ENCODE measurements around the gene ALG12. TPM values are rescaled to one million over a fixed set of nuclear protein-coding genes. Genes with fewer than 3 reads are reported as not detected.

Gene ALG12
- total RNA-seq, 1 experiment from 2014 or later = 29.2 TPM

GRCh38 chr22:49865156-49865555 is 53.1 kb downstream of the ALG12 start (continued):
- TF ChIP-seq NR2C2 (CRISPR knock-in tag; IDR thresholded peaks at IDR 0.05) = no peak
- no peak for TF ChIP-seq GRHL2 (CRISPR knock-in tag; IDR thresholded peaks at IDR 0.05; ENCODE audit: insufficient replicate concordance, severe bottlenecking)

GRCh38 chr22:49863931-49864330 is 54.3 kb downstream of the ALG12 start:
- DNase-seq (ENCODE audit: low spot score) (no peak), ATAC-seq (no peak)
- H3K27ac Mint-ChIP-seq = 0 out of 2 replicates have a peak overlapping the region, but pooled peaks have one; percentile 11
- ChIA-PET POLR2A (no interaction called here), CTCF (no interaction called here)
- H3K27me3 Mint-ChIP-seq (ENCODE audit: low read depth) = no peaks in the 10 kb centered on the region
- H3K36me3 Mint-ChIP-seq = peaks cover 32% of the 10 kb centered on the region
- TF ChIP-seq TEAD1 (CRISPR knock-in tag; IDR thresholded peaks at IDR 0.05) = no peak
- no peak for TF ChIP-seq ZNF263 (CRISPR knock-in tag; IDR thresholded peaks at IDR 0.05; ENCODE audit: low read depth)
- no peak for TF ChIP-seq FOXJ3 (CRISPR knock-in tag; IDR thresholded peaks at IDR 0.05; ENCODE audit: borderline replicate concordance)
- no peak for TF ChIP-seq ZNF671 (CRISPR knock-in tag; IDR thresholded peaks at IDR 0.05)
- peaks cover 18% of the 10 kb centered on the region for H3K9me3 Mint-ChIP-seq
- H3K4me3 Mint-ChIP-seq = no peak overlapping the region
- peaks cover 23% of the 10 kb centered on the region for H3K4me1 Mint-ChIP-seq

- Mint-ChIP-seq H3K9me3 (peaks cover 18% of the 10 kb centered on the region), H3K36me3 (peaks cover 21% of the 10 kb centered on the region), H3K4me3 (no peak overlapping the region), H3K27me3 (ENCODE audit: low read depth) (no peaks in the 10 kb centered on the region), H3K4me1 (peaks cover 23% of the 10 kb centered on the region), H3K27ac (no peak overlapping the region)
- no peak for ATAC-seq
- DNase-seq (ENCODE audit: low spot score) = no peak
- TF ChIP-seq CREB1 (CRISPR knock-in tag; IDR thresholded peaks at IDR 0.05) = no peak
- TF ChIP-seq ZNF263 (CRISPR knock-in tag; IDR thresholded peaks at IDR 0.05; ENCODE audit: low read depth) = no peak
- TF ChIP-seq USF2 (CRISPR knock-in tag; IDR thresholded peaks at IDR 0.05) = no peak
- no peak for TF ChIP-seq ETV6 (CRISPR knock-in tag; IDR thresholded peaks at IDR 0.05)
- no peak for TF ChIP-seq AR (CRISPR knock-in tag; IDR thresholded peaks at IDR 0.05)
- no peak for TF ChIP-seq IRF1 (CRISPR knock-in tag; IDR thresholded peaks at IDR 0.05)
- TF ChIP-seq AFF4 (CRISPR knock-in tag; IDR thresholded peaks at IDR 0.05; ENCODE audit: borderline replicate concordance) = no peak
- TF ChIP-seq NFE2L1 (CRISPR knock-in tag; IDR thresholded peaks at IDR 0.05) = no peak
- TF ChIP-seq IRF2 (CRISPR knock-in tag; IDR thresholded peaks at IDR 0.05; ENCODE audit: borderline replicate concordance, low read depth) = no peak
- no peak for TF ChIP-seq MAX (CRISPR knock-in tag; IDR thresholded peaks at IDR 0.05)
- TF ChIP-seq PRRX2 (CRISPR knock-in tag; IDR thresholded peaks at IDR 0.05) = no peak
- TF ChIP-seq RORB (CRISPR knock-in tag; IDR thresholded peaks at IDR 0.05) = no peak
- TF ChIP-seq ZNF121 (CRISPR knock-in tag; IDR thresholded peaks at IDR 0.05) = no peak
- ChIA-PET CTCF (interaction anchor here (1.2 kb wide), 1 partner anchor 62 kb away, joined by 3 read pairs; no protein-coding TSS in a partner anchor), POLR2A (no interaction called here)
Observed at GRCh38 chr22:49862496-49862776, 55.8 kb downstream of the ALG12 start.

All from WTC11 (cell line).